GM23338 (cell line): ENCODE data around the gene EYA3. TPM values are rescaled to one million over a fixed set of nuclear protein-coding genes. Genes with fewer than 3 reads are reported as not detected.

Source experiments
- ATAC-seq: fragments of 200-7000 bp; cut with Tn5 transposase; 3 replicates; pipeline ENCODE4 v1.9.1; 2020
- DNase-seq: peaks from one replicate; pipeline ENCODE4 v3.0.0-alpha.2; 2015; ENCODE audit warnings: low spot score
- H2AFZ ChIP-seq: fragments of 200-600 bp; sonication (generic); 2 replicates; pipeline ENCODE4 v1.8.0; 2016; ENCODE audit warnings: antibody characterized with exemption, mild to moderate bottlenecking, moderate library complexity
- H3F3A ChIP-seq: fragments of 200-600 bp; sonication (generic); replicated peaks from 2 replicates; pipeline ENCODE4 v1.8.0; 2017; ENCODE audit warnings: antibody characterized with exemption, mixed run types, low read depth
- H3K27ac ChIP-seq: fragments of 200-600 bp; sonication (generic); 2 replicates; pipeline ENCODE4 v1.6.1; 2016; ENCODE audit warnings: low read depth
- H3K27me3 ChIP-seq: fragments of 200-600 bp; sonication (generic); 2 replicates; pipeline ENCODE4 v1.8.0; 2016; ENCODE audit warnings: mild to moderate bottlenecking, mixed run types, moderate library complexity; ENCODE audit not compliant: insufficient read depth
- H3K36me3 ChIP-seq: fragments of 200-600 bp; sonication (generic); 2 replicates; pipeline ENCODE4 v1.8.0; 2016; ENCODE audit warnings: mild to moderate bottlenecking; ENCODE audit not compliant: insufficient read depth
- H3K4me1 ChIP-seq: fragments of 200-600 bp; sonication (generic); 2 replicates; pipeline ENCODE4 v1.8.0; 2016; ENCODE audit warnings: mild to moderate bottlenecking, moderate library complexity; ENCODE audit not compliant: insufficient read depth
- H3K4me2 ChIP-seq: fragments of 200-600 bp; sonication (generic); 2 replicates; pipeline ENCODE4 v1.7.1; 2017; ENCODE audit warnings: mixed run types
- H3K4me3 ChIP-seq: fragments of 200-600 bp; sonication (generic); 2 replicates; pipeline ENCODE4 v1.6.1; 2016; ENCODE audit warnings: mixed run types
- H3K79me2 ChIP-seq: fragments of 200-600 bp; sonication (generic); replicated peaks from 2 replicates; pipeline ENCODE4 v1.8.0; 2017; ENCODE audit warnings: mild to moderate bottlenecking; ENCODE audit not compliant: insufficient read depth
- H3K9me2 ChIP-seq: fragments of 200-600 bp; sonication (generic); 2 replicates; pipeline ENCODE4 v1.8.0; 2017; ENCODE audit not compliant: insufficient read depth
- H4K20me1 ChIP-seq: fragments of 200-600 bp; sonication (generic); replicated peaks from 2 replicates; pipeline ENCODE4 v1.8.0; 2017; ENCODE audit warnings: mild to moderate bottlenecking; ENCODE audit not compliant: insufficient read depth
- H3K27ac Mint-ChIP-seq: 2 replicates; pipeline ENCODE4 v1.8.0; 2020; ENCODE audit warnings: inconsistent platforms, mild to moderate bottlenecking, moderate library complexity, mixed read lengths
- H3K27me3 Mint-ChIP-seq: 3 replicates; pipeline ENCODE4 v1.8.0; 2022; ENCODE audit warnings: low read depth, mild to moderate bottlenecking, moderate library complexity, mixed read lengths, inconsistent platforms; ENCODE audit not compliant: insufficient read depth, poor library complexity
- H3K36me3 Mint-ChIP-seq: 3 replicates; pipeline ENCODE4 v1.8.0; 2021; ENCODE audit warnings: low read depth, mild to moderate bottlenecking, inconsistent platforms, moderate library complexity, mixed read lengths
- H3K4me1 Mint-ChIP-seq: 3 replicates; pipeline ENCODE4 v1.8.0; 2020; ENCODE audit warnings: mild to moderate bottlenecking, inconsistent platforms, mixed read lengths
- H3K4me3 Mint-ChIP-seq: 3 replicates; pipeline ENCODE4 v1.8.0; 2021; ENCODE audit warnings: moderate library complexity, mild to moderate bottlenecking, inconsistent platforms, mixed read lengths
- H3K9me3 Mint-ChIP-seq: 3 replicates; pipeline ENCODE4 v1.8.0; 2020; ENCODE audit warnings: moderate library complexity, mild to moderate bottlenecking, inconsistent platforms, mixed read lengths
- CREB1 ChIP-seq: fragments of 250-450 bp; sonication (Bioruptor Pico); IDR thresholded peaks from 2 replicates; pipeline ENCODE4 v1.5.0; 2020; ENCODE audit warnings: low read depth, mild to moderate bottlenecking, moderate library complexity
- EZH2 ChIP-seq: fragments of 200-600 bp; sonication (generic); IDR thresholded peaks from one replicate; pipeline ENCODE4 v1.8.0; 2017; ENCODE audit warnings: antibody characterized with exemption, mild to moderate bottlenecking, low read depth; ENCODE audit not compliant: unreplicated experiment
- EZH2phosphoT487 ChIP-seq: fragments of 200-600 bp; sonication (generic); IDR thresholded peaks from one replicate; pipeline ENCODE4 v1.8.1; 2018; ENCODE audit warnings: antibody characterized with exemption; ENCODE audit not compliant: unreplicated experiment
- JUNB ChIP-seq: IDR thresholded peaks from one replicate; pipeline ENCODE4 v1.6.1; 2016; ENCODE audit warnings: antibody characterized with exemption; ENCODE audit not compliant: unreplicated experiment
- NANOG ChIP-seq: IDR thresholded peaks from 2 replicates; pipeline ENCODE4 v1.6.1; 2016; ENCODE audit warnings: antibody characterized with exemption, borderline replicate concordance
- POLR2AphosphoS5 ChIP-seq: IDR thresholded peaks from 2 replicates; pipeline ENCODE4 v1.6.1; 2016; ENCODE audit warnings: antibody characterized with exemption, low read depth
- STAT1 ChIP-seq: IDR thresholded peaks from one replicate; pipeline ENCODE4 v1.6.1; 2016; ENCODE audit warnings: antibody characterized with exemption; ENCODE audit not compliant: unreplicated experiment
- ZNF114 ChIP-seq: fragments of 250-450 bp; sonication (Bioruptor Pico); IDR thresholded peaks from 2 replicates; pipeline ENCODE4 v1.5.0; 2020; ENCODE audit warnings: mild to moderate bottlenecking, moderate library complexity
- ZNF331 ChIP-seq: fragments of 250-450 bp; sonication (Bioruptor Pico); IDR thresholded peaks from 2 replicates; pipeline ENCODE4 v1.5.0; 2020; ENCODE audit warnings: low read depth, mild to moderate bottlenecking, moderate library complexity
- polyA plus RNA-seq: library from polyadenylated mRNA; unstranded; fragments of >200 nt; fragmentation: Nextera tagmentation; extraction: Ambion mirVana; gene quantifications from 2 replicates; pipeline ENCODE4 v1.2.1, GENCODE V29; 2016
- total RNA-seq: library from RNA; depleted of rRNA; stranded (reverse); fragments of >200 nt; shearing (Covaris generic); gene quantifications from 2 replicates; pipeline ENCODE4 v1.2.3, GENCODE V29; 2014
- TF ChIP-seq, protein P1 (sequence below): IDR thresholded peaks from one replicate; pipeline ENCODE4 v1.6.1; 2018; ENCODE audit warnings: antibody characterized with exemption; ENCODE audit not compliant: unreplicated experiment
- TF ChIP-seq, protein P2 (sequence below), 2 experiments: fragments of 200-600 bp in 1 of 2; sonication (generic) in 1 of 2; conservative IDR thresholded peaks; 2 replicates each; pipeline versions ENCODE4 v1.5.1 to v1.6.1; 2016 to 2017; ENCODE audit warnings: antibody characterized with exemption in 2 of 2, low read depth in 2 of 2, mild to moderate bottlenecking in 2 of 2, moderate library complexity in 1 of 2
- TF ChIP-seq, protein P3 (sequence below): fragments of 250-450 bp; sonication (Bioruptor Pico); IDR thresholded peaks from 2 replicates; pipeline ENCODE4 v1.5.0; 2020; ENCODE audit warnings: mild to moderate bottlenecking, moderate library complexity
- TF ChIP-seq, protein P4 (sequence below): IDR thresholded peaks from 2 replicates; pipeline ENCODE4 v1.6.1; 2016; ENCODE audit warnings: antibody characterized with exemption

The EYA3 gene
- total and polyA plus RNA-seq, 2 experiments from 2014 or later, result 12.5 to 33.6 TPM

DNA sequence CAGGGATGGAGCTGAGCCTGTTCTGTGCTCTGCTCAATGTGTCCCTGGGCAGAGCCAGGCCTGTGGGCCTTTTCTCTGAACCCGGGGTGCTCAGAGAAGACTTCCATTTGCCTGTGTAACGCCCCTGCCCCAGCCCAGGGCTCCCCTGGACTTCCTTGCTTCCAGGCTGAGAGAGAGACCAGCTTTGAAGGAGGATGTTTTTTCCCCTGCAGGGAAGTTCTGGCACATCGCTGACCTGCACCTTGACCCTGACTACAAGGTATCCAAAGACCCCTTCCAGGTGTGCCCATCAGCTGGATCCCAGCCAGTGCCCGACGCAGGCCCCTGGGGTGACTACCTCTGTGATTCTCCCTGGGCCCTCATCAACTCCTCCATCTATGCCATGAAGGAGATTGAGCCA, 143.4 kb downstream of the EYA3 start:
- Mint-ChIP-seq H3K36me3 (peaks cover 42% of the 10 kb centered on the region), H3K27ac (no peak overlapping the region), H3K4me3 (no peak overlapping the region), H3K9me3 (no peaks in the 10 kb centered on the region), H3K4me1 (peaks cover 8% of the 10 kb centered on the region; the same call in 2 of the 3 replicates), H3K27me3 (no peaks in the 10 kb centered on the region)
- peaks cover 12% of the 10 kb centered on the region for H3K79me2 ChIP-seq
- no peak overlapping the region for H3K27ac ChIP-seq
- no peak overlapping the region for H3K4me3 ChIP-seq
- ATAC-seq (no peak), DNase-seq (no peak)
- no peaks in the 10 kb centered on the region for H3K9me2 ChIP-seq
- TF ChIP-seq ZNF331 (CRISPR knock-in tag) (no peak), EZH2phosphoT487 (no peak), STAT1 (no peak), NANOG (no peak), EZH2 (no peak), POLR2AphosphoS5 (no peak), ZNF114 (CRISPR knock-in tag) (no peak), CREB1 (no peak), JUNB (no peak)
- TF ChIP-seq, protein P1, sequence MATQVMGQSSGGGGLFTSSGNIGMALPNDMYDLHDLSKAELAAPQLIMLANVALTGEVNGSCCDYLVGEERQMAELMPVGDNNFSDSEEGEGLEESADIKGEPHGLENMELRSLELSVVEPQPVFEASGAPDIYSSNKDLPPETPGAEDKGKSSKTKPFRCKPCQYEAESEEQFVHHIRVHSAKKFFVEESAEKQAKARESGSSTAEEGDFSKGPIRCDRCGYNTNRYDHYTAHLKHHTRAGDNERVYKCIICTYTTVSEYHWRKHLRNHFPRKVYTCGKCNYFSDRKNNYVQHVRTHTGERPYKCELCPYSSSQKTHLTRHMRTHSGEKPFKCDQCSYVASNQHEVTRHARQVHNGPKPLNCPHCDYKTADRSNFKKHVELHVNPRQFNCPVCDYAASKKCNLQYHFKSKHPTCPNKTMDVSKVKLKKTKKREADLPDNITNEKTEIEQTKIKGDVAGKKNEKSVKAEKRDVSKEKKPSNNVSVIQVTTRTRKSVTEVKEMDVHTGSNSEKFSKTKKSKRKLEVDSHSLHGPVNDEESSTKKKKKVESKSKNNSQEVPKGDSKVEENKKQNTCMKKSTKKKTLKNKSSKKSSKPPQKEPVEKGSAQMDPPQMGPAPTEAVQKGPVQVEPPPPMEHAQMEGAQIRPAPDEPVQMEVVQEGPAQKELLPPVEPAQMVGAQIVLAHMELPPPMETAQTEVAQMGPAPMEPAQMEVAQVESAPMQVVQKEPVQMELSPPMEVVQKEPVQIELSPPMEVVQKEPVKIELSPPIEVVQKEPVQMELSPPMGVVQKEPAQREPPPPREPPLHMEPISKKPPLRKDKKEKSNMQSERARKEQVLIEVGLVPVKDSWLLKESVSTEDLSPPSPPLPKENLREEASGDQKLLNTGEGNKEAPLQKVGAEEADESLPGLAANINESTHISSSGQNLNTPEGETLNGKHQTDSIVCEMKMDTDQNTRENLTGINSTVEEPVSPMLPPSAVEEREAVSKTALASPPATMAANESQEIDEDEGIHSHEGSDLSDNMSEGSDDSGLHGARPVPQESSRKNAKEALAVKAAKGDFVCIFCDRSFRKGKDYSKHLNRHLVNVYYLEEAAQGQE, result no peak
- TF ChIP-seq, protein P2, sequence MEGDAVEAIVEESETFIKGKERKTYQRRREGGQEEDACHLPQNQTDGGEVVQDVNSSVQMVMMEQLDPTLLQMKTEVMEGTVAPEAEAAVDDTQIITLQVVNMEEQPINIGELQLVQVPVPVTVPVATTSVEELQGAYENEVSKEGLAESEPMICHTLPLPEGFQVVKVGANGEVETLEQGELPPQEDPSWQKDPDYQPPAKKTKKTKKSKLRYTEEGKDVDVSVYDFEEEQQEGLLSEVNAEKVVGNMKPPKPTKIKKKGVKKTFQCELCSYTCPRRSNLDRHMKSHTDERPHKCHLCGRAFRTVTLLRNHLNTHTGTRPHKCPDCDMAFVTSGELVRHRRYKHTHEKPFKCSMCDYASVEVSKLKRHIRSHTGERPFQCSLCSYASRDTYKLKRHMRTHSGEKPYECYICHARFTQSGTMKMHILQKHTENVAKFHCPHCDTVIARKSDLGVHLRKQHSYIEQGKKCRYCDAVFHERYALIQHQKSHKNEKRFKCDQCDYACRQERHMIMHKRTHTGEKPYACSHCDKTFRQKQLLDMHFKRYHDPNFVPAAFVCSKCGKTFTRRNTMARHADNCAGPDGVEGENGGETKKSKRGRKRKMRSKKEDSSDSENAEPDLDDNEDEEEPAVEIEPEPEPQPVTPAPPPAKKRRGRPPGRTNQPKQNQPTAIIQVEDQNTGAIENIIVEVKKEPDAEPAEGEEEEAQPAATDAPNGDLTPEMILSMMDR (conservative IDR thresholded peaks at IDR 0.05; ENCODE audit: low read depth in 2 of 2), result no peak
- TF ChIP-seq, protein P3, sequence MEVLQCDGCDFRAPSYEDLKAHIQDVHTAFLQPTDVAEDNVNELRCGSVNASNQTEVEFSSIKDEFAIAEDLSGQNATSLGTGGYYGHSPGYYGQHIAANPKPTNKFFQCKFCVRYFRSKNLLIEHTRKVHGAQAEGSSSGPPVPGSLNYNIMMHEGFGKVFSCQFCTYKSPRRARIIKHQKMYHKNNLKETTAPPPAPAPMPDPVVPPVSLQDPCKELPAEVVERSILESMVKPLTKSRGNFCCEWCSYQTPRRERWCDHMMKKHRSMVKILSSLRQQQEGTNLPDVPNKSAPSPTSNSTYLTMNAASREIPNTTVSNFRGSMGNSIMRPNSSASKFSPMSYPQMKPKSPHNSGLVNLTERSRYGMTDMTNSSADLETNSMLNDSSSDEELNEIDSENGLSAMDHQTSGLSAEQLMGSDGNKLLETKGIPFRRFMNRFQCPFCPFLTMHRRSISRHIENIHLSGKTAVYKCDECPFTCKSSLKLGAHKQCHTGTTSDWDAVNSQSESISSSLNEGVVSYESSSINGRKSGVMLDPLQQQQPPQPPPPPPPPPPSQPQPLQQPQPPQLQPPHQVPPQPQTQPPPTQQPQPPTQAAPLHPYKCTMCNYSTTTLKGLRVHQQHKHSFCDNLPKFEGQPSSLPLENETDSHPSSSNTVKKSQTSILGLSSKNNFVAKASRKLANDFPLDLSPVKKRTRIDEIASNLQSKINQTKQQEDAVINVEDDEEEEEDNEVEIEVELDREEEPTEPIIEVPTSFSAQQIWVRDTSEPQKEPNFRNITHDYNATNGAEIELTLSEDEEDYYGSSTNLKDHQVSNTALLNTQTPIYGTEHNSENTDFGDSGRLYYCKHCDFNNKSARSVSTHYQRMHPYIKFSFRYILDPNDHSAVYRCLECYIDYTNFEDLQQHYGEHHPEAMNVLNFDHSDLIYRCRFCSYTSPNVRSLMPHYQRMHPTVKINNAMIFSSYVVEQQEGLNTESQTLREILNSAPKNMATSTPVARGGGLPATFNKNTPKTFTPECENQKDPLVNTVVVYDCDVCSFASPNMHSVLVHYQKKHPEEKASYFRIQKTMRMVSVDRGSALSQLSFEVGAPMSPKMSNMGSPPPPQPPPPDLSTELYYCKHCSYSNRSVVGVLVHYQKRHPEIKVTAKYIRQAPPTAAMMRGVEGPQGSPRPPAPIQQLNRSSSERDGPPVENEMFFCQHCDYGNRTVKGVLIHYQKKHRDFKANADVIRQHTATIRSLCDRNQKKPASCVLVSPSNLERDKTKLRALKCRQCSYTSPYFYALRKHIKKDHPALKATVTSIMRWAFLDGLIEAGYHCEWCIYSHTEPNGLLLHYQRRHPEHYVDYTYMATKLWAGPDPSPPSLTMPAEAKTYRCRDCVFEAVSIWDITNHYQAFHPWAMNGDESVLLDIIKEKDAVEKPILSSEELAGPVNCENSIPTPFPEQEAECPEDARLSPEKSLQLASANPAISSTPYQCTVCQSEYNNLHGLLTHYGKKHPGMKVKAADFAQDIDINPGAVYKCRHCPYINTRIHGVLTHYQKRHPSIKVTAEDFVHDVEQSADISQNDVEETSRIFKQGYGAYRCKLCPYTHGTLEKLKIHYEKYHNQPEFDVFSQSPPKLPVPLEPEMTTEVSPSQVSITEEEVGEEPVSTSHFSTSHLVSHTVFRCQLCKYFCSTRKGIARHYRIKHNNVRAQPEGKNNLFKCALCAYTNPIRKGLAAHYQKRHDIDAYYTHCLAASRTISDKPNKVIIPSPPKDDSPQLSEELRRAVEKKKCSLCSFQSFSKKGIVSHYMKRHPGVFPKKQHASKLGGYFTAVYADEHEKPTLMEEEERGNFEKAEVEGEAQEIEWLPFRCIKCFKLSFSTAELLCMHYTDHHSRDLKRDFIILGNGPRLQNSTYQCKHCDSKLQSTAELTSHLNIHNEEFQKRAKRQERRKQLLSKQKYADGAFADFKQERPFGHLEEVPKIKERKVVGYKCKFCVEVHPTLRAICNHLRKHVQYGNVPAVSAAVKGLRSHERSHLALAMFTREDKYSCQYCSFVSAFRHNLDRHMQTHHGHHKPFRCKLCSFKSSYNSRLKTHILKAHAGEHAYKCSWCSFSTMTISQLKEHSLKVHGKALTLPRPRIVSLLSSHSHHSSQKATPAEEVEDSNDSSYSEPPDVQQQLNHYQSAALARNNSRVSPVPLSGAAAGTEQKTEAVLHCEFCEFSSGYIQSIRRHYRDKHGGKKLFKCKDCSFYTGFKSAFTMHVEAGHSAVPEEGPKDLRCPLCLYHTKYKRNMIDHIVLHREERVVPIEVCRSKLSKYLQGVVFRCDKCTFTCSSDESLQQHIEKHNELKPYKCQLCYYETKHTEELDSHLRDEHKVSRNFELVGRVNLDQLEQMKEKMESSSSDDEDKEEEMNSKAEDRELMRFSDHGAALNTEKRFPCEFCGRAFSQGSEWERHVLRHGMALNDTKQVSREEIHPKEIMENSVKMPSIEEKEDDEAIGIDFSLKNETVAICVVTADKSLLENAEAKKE, result no peak
- TF ChIP-seq, protein P4, sequence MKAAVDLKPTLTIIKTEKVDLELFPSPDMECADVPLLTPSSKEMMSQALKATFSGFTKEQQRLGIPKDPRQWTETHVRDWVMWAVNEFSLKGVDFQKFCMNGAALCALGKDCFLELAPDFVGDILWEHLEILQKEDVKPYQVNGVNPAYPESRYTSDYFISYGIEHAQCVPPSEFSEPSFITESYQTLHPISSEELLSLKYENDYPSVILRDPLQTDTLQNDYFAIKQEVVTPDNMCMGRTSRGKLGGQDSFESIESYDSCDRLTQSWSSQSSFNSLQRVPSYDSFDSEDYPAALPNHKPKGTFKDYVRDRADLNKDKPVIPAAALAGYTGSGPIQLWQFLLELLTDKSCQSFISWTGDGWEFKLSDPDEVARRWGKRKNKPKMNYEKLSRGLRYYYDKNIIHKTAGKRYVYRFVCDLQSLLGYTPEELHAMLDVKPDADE, result no peak
- peaks cover 25% of the 10 kb centered on the region for H3K36me3 ChIP-seq
- H3F3A ChIP-seq, result no peaks in the 10 kb centered on the region
- no peak overlapping the region for H3K4me2 ChIP-seq
- no peak overlapping the region for H2AFZ ChIP-seq
- peaks cover 5% of the 10 kb centered on the region; the same call in 1 of the 2 replicates for H3K4me1 ChIP-seq
- no peaks in the 10 kb centered on the region for H3K27me3 ChIP-seq
- H4K20me1 ChIP-seq, result peaks cover 6% of the 10 kb centered on the region
